Ishikawa (cell line): ENCODE data around the gene PLXNA2.

Experiments used
- CEBPB ChIP-seq: IDR thresholded peaks from 2 replicates; pipeline ENCODE4 v1.6.1; 2012
- EP300 ChIP-seq: IDR thresholded peaks from 2 replicates; pipeline ENCODE4 v1.6.1; 2012; ENCODE audit warnings: borderline replicate concordance
- RAD21 ChIP-seq: IDR thresholded peaks from 2 replicates; pipeline ENCODE4 v1.6.1; 2012; ENCODE audit warnings: low read depth
- TEAD4 ChIP-seq: IDR thresholded peaks from 2 replicates; pipeline ENCODE4 v1.6.1; 2012

DNA sequence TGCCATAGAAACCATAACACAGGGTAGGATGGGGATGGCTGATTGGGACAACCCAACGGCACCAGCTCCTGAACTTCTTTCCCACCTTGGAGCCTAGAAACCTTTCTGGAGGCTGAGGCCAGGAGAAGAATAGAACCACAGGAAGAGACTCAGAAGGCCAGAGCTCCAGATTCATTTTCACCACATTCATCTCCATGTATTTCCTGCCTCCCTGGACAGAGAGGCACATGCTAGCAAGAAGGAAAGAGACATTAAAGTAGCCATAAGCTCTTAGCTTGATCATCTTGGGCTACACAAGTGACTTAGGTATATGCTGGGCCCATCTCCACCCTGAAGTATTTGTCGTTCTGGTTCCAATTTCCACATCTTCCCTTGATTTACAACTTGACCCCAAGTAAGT lies 44.1 kb downstream of the PLXNA2 start:
- TF ChIP-seq CEBPB, result no peak
- TF ChIP-seq EP300, result no peak
- no peak for TF ChIP-seq TEAD4
- no peak for TF ChIP-seq RAD21
